GM18858 (cell line): Measurements from ENCODE around the gene DMPK.
A peak's percentile ranks its signal among the peaks of the same experiment; 100 is the strongest.
"Not testable (repeated sequence)": the region's sequence is repeated elsewhere in the genome, so short reads cannot be mapped to it uniquely, and the experiment has no call there.

Source experiments
- ATAC-seq: cut with Tn5 transposase; IDR thresholded peaks from one replicate; pipeline ENCODE4 v1.9.1; 2021; ENCODE audit not compliant: unreplicated experiment

Gene DMPK

DNA sequence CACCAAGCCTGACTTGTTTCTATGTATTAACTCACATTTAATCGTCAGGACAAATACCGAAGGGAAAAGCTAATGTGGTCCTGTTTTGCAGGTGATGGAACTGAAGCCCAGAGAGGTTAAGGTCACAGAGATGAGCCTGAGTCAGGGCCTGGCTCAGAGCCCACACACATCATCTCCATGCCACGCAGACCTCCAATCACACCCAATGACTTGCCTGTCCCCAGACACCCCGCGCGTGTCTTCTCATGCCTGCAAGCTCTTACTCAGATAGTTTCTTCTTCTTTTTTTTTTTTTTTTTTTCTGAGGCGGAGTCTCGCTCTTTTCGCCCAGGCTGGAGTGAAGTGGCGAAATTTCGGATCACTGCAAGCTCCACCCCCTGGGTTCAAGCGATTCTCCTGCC is 29.7 kb downstream of the DMPK start:
- no peak for ATAC-seq

DNA sequence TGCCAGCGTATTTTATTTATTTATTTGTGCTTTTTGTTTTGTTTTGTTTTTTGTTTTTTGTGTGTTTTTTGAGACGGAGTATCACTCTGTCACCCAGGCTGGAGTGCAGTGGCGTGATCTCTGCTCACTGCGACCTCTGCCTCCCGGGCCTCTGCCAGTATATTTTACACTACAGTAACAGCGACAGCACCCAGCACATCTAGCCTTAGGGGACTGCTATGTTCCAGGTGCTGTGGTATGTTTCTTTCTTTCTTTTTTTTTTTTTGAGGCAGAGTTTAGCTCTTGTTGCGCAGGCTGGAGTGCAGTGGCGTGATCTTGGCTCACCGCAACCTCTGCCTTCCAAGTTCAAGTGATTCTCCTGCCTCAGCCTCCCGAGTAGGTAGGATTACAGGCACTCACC is 30.8 kb downstream of the DMPK start:
- not testable (repeated sequence) for ATAC-seq

DNA sequence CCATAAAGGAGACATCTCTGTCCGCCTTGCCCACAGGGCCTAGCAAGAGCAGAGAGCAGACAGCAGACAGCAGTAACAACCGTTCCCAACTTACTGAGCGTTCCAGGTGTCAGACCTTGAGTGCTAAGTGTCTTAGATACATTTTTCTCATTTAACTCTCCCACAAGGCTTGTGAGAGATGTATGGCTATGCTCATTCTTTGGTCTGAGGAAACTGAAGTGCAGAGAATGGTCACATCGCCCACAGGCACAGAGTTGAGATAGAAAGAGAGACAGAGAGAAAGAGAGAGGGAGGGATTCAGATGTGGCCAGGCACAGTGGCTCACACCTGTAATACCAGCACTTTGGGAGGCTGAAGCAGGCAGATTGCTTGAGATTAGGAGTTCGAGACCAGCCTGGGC is 34.8 kb downstream of the DMPK start:
- ATAC-seq = no peak

DNA sequence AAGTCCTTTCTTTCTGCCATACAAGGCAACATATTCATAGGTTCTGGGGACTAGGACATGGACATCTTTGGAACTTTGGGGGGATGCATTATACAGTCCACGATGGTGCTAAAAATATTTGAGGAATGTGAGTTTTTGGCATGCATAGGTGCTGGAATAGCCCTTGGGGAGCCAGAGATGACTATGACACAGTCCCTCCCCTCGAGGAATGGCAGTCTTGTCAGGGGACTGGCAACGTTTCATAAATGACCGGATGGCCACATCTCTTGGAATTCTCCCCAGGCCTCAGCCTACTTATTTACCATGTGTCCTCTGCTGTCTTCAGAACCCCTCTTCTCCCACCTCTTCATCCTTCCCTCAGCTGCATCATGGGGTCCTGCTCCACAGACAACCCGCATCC is 35.4 kb downstream of the DMPK start:
- no peak for ATAC-seq

DNA sequence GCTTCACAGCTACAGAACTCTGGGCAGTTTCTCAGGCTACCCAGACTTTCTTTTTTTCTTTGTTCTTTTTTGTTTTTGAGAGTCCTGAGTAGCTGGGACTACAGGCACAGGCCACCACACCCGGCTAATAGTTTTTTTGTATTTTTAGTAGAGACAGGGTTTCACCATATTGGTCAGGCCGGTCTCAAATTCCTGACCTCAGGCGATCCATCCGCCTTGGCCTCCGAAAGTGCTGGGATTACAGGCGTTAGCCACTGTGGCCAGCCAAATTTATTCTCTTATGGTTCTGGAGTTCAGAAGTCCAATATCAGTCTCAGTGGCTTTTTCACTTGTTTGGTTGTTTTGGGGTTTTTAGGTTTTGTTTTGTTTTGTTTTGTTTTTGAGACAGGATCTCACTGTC is 36.7 kb downstream of the DMPK start:
- ATAC-seq = no peak

DNA sequence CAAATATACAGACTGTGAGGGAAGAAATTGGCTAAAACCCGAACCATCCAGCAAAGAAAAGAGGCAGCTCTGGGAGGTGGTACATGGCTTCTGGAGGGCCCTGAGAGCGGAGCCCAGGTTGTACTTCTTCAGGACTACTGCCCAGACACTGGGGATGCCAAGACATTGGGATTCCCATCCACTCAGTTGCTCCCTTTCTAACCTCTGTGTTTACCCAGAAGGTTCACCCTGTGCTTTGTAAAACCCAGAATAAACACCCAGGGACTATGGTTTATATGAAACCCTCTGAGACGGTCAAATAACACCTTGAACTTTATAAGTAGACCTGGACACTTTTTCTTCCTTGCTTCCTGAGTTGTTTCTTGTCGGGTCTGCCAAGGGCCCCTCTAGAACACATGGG is 39.3 kb downstream of the DMPK start:
- no peak for ATAC-seq

DNA sequence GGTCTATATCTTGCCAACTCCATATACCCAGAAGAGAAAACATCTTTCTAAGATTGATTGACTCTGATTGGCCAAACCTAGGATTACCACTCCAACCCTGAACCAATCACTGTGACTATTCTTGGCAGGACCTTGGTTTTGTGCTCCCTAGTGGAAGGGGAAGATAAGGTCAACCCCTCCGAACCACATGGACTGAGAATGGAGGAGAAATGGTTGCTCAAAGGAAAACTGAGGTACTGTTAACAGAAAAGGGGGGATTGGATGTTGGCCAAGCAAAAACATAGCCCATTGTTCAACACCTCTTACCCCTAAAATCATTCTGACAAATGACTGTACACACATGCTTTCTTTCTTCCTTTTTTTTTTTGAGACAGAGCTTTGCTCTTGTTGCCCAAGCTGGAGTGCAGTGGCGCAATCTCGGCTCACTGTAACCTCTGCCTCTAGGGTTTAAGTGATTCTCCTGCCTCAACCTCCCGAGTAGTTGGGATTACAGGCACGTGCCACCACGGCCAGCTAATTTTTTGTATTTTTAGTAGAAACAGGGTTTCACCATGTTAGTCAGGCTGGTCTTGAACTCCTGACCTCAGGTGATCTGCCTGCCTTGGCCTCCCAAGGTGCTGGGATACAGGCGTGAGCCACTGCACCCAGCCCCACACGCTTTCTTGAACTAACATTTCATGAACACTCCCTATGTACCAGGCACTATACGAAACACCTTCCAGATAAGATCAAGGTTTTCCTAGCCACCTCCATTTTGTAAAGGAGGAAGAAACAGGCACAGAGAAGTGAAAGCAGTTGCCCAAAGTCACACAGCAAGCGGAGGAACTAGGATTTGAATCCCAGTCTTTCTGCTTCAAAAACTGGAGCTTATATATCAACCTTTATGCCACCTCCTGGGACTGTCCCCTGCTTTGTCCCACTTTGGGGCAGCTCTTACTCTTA is 42.5 kb downstream of the DMPK start:
- no peak for ATAC-seq

DNA sequence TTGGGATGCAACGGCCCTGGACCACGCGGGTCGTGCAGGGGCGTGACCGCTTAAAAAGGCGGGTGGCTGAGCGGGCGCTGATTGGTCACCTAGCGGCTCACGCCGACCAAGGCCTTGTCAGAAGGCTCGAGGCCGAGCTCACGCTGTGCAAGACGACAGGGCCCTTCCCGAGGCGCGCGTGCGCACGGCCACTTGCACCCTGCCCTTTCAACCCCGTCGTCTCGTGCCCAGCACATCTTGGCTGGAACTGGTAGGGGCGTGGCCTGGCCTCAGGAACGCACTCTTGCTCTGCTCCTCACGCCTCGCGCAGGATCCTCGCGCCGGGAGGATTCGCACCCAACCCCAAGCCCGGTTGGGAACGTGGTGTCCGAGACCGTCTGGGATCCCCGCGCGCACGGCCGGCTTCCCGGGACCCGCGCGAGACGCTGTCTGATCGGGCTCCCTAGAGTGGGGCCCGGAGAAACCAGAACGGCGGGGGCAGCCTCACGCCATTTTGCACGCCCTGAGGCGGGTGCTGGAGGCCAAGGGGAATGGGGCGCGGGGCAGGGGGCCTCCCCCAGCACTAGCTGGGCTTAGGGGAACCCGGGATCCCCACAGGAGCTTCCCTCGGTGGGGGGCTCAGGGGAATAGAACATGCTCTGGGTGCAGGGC is 49.0 kb downstream of the DMPK start, which contains the start of gene MEIOSIN:
Gene MEIOSIN (plus strand): TSS at position 280 of the 651 bp plus-strand sequence. CDS start 1,938 bp downstream, outside the sequence.
- ATAC-seq = no peak

DNA sequence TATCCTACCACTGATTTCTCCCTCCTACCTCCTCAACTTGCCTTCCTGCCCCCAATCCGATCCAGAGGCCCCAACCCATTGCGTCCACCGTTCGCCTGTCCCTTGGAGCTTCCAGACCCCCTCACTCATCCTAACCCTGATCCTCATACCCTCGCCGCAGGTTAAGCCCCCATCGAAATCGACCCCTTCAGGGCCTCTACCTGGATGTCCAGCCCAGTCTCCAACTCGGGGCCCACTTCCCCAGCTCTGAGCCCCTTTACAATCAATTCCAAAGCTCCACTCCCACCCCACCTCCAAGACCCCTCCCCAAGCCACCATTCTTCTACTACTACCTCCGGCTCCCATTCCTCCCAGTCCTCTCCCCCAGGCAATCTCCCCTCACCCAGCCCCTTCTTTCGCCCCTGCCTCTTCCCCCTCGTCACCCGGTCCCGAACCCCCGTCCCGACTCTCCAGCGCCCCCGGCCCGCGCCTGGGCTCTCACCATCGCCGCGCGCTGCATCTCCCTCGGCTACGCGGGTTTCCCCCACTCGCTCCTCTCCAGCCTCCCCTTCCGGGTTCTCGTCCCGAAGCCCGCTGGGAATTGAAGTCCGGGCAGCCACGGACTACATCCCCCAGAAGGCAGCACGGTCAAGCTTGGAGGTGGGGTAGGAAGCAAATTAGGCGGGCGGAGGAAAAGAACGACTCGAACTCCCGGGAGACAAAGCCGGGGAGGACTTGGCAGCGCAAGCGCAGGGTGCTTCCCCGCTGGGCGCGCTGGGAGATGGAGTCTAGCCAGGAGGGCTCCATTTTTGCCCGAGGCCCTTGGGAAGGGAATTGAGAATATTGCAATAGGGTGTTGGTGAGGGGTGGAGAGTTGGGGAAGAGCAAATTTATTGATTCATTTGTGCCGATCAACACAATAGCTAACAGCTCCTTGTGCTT is 51.7 kb downstream of the DMPK start, which contains the start of gene FBXO46:
Gene FBXO46 (minus strand): TSS at position 529 of the 921 bp plus-strand sequence. CDS start 17,401 bp downstream, outside the sequence.
- peak; percentile 87 for ATAC-seq

DNA sequence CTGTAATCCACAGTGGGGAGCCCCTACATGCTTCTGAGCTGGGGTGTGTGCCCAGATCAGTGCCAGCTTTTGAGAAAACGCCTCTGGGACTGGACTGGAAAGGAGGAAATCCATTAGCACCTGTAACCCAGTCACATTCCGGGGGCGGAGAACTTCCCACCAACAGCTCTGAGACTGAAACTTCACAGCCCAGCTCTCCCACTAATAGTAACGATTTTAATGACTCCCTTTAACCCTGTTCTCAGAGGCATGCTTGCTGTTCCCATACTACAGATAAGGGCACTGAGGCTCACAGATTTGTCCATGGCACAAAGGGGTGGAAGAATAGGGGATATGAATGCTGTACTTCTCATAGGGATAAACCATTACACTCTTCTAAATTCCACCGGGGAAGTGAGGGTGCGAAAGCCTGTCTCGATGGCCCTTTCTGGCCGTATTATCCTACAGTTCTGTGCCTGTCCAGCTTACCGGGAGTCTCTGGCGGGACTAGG is 52.4 kb downstream of the DMPK start:
- ATAC-seq = no peak

DNA sequence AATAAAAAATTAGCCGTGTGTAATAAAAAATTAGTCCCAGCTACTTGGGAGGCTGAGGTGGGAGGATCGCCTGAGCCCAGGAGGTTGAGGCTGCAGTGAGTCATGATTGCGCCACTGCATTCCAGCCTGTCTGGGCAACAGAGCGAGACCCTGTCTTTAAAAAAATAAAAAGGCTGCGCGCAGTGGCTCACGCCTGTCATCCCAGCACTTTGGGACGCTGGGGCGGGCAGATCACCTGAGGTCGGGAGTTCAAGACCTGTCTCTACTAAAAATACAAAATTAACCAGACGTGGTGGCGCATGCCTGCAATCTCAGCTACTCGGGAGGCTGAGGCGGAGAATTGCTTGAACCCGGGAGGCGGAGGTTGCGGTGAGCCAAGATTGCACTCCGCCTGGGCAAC is 53.6 kb downstream of the DMPK start:
- ATAC-seq = not testable (repeated sequence)

DNA sequence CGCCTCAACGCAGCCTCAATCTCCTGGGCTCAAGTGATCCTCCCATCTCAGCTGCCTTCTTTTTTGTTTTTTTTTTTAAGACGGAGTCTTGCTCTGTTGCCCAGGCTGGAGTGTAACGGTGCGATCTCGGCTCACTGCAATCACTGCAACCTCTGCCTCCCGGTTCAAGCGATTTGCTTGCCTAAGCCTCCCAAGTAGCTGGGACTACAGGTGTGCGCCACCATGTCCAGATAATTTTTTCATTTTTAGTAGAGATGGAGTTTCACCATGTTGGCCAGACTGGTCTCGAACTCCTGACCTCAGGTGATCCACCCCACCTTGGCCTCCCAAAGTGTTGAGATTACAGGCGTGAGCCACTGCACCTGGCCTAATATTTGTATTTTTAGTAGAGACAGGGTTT is 62.2 kb downstream of the DMPK start:
- not testable (repeated sequence) for ATAC-seq
